K562 (cell line): ENCODE results near the gene SQOR. TPM values are rescaled to one million over a fixed set of nuclear protein-coding genes. Genes with fewer than 3 reads are reported as not detected.
"Not testable (repeated sequence)": the region's sequence is repeated elsewhere in the genome, so short reads cannot be mapped to it uniquely, and the experiment has no call there.

Source experiments
- ATAC-seq: fragments of 200-7000 bp; cut with Tn5 transposase; 3 replicates; pipeline ENCODE4 v1.9.1; 2020; ENCODE audit warnings: moderate library complexity
- BruUV-seq: library from RNA; stranded (reverse); fragments of 400-500 nt; replicated peaks from 2 replicates; lab custom pipeline; 2021; lab: Mats Ljungman, UMichigan
- CTCF ChIA-PET: fragments of 300-600 bp; formaldehyde crosslinking; extraction: SDS; loops from one replicate; lab custom pipeline; 2021; ENCODE audit warnings: low intra/inter-chr PET ratio; lab: Yijun Ruan, JAX
- POLR2A ChIA-PET: fragments of 300-600, 350-650 bp; sonication (Branson Sonifier 250); formaldehyde crosslinking; extraction: SDS; loops from one replicate; lab custom pipeline; 2021; ENCODE audit warnings: antibody characterized with exemption, inconsistent platforms; lab: Yijun Ruan, JAX
- DNase-seq, 4 experiments: peaks; one replicate each; pipeline versions ENCODE4 v3.0.0 to v3.0.0-alpha.2; 2011 to 2018; ENCODE audit warnings: low spot score in 3 of 4, mixed read lengths in 3 of 4; ENCODE audit errors: extremely low read depth in 1 of 4
- FAIRE-seq: peaks from 2 replicates; lab custom pipeline; 2011; peaks lifted over from hg19 to GRCh38; lab: Jason Lieb, UNC
- H2AFZ ChIP-seq: 2 replicates; pipeline ENCODE4 v1.6.0; 2011; ENCODE audit warnings: low read depth, low read length, control low read depth, inconsistent platforms
- H3K27ac ChIP-seq: fragments of 200-600 bp; 3 replicates; pipeline ENCODE4 v1.8.0; 2011; ENCODE audit warnings: low read depth, mild to moderate bottlenecking, control low read depth, inconsistent platforms, low read length, moderate library complexity, mixed read lengths; ENCODE audit errors: extremely low read depth
- H3K27me3 ChIP-seq, 2 experiments: fragments of 300-600 bp in 1 of 2; 2 replicates in 1 of 2; 3 replicates in 1 of 2; pipeline versions ENCODE4 v1.6.0 to v1.8.0; 2011; ENCODE audit warnings: inconsistent platforms in 2 of 2, low read length in 2 of 2, mild to moderate bottlenecking in 1 of 2, mixed read lengths in 1 of 2, moderate library complexity in 1 of 2; ENCODE audit not compliant: control insufficient read depth in 2 of 2, insufficient read depth in 2 of 2
- H3K36me3 ChIP-seq: fragments of 300-600 bp; 3 replicates; pipeline ENCODE4 v1.8.0; 2011; ENCODE audit warnings: mild to moderate bottlenecking, low read length, inconsistent platforms; ENCODE audit not compliant: control insufficient read depth, insufficient read depth
- H3K4me1 ChIP-seq, 2 experiments: fragments of 200-600 bp in 1 of 2; replicated peaks in 1 of 2; 2 replicates in 1 of 2; 3 replicates in 1 of 2; pipeline versions ENCODE4 v1.5.1 to v1.8.0; 2011; ENCODE audit warnings: inconsistent platforms in 2 of 2, low read length in 2 of 2, mild to moderate bottlenecking in 1 of 2, mixed read lengths in 1 of 2, moderate library complexity in 1 of 2; ENCODE audit not compliant: control insufficient read depth in 2 of 2, insufficient read depth in 2 of 2
- H3K4me2 ChIP-seq: 2 replicates; pipeline ENCODE4 v1.6.1; 2011; ENCODE audit warnings: low read length, control low read depth, inconsistent platforms, mixed read lengths; ENCODE audit not compliant: insufficient read depth
- H3K4me3 ChIP-seq: fragments of 200-600 bp; sonication (generic), shearing (Covaris generic); 2 replicates; pipeline ENCODE4 v1.5.1; 2016; ENCODE audit warnings: control low read depth, inconsistent platforms
- H3K79me2 ChIP-seq: fragments of 200-600 bp; 3 replicates; pipeline ENCODE4 v1.8.0; 2011; ENCODE audit warnings: low read length, inconsistent platforms; ENCODE audit not compliant: control insufficient read depth, insufficient read depth
- H3K9ac ChIP-seq, 2 experiments: 2 replicates each; pipeline versions ENCODE4 v1.6.0 to v1.6.1; 2011; ENCODE audit warnings: low read depth in 2 of 2, low read length in 2 of 2, control low read depth in 1 of 2, inconsistent platforms in 1 of 2, mild to moderate bottlenecking in 1 of 2, mixed read lengths in 1 of 2; ENCODE audit not compliant: insufficient read depth in 1 of 2
- H3K9me1 ChIP-seq: one replicate; pipeline ENCODE4 v1.6.0; 2011; ENCODE audit warnings: inconsistent platforms, mild to moderate bottlenecking, low read length, moderate library complexity; ENCODE audit not compliant: control insufficient read depth, insufficient read depth
- H3K9me3 ChIP-seq: replicated peaks from 2 replicates; pipeline ENCODE4 v1.5.1; 2011; ENCODE audit warnings: low read depth, low read length, inconsistent platforms; ENCODE audit not compliant: control insufficient read depth, insufficient read depth
- H4K20me1 ChIP-seq: replicated peaks from 2 replicates; pipeline ENCODE4 v1.6.1; 2011; ENCODE audit warnings: low read length, inconsistent platforms, mixed read lengths; ENCODE audit not compliant: control insufficient read depth, insufficient read depth
- IRF2 ChIP-seq: sonication (generic); formaldehyde crosslinking; IDR thresholded peaks from 2 replicates; pipeline ENCODE4 v1.8.1; 2022; ENCODE audit warnings: mild to moderate bottlenecking, missing genetic modification reagents
- LEF1 ChIP-seq: fragments of 450-650 bp; IDR thresholded peaks from 2 replicates; pipeline ENCODE4 v1.6.1; 2016; ENCODE audit warnings: mild to moderate bottlenecking
- WGBS: fragments of 100-300 bp; shearing (Covaris generic); methylation state at CpG from one replicate; pipeline ENCODE4 v1.1.6; 2016; ENCODE audit warnings: low coverage, mixed read lengths; ENCODE audit not compliant: insufficient coverage; ENCODE audit errors: missing lambda C conversion rate; 5-methylcytosine and 5-hydroxymethylcytosine counted together
- in situ Hi-C: fragments of 300-500 bp; cut with MboI; formaldehyde crosslinking; loops from 4 replicates; pipeline ENCODE4 v1.15.0; 2018; ENCODE audit warnings: inconsistent platforms, mixed read lengths
- intact Hi-C: fragments of 100-400 bp; cut with micrococcal nuclease; formaldehyde crosslinking; loops from 2 replicates; pipeline ENCODE4 v1.14.2; 2022
- polyA plus RNA-seq, 8 experiments: library from polyadenylated mRNA; depleted of rRNA in 4 of 8; stranded (reverse) in 5 of 8; unstranded in 3 of 8; fragments of >200 nt; fragmentation: Nextera tagmentation in 2 of 8; fragmentation: Illumina TruSeq in 1 of 8; extraction: Ambion mirVana in 2 of 8; extraction: Trizol in 1 of 8; gene quantifications; 2 replicates each; pipeline versions ENCODE4 v1.2.1 to v1.2.3, GENCODE V29; 2011 to 2014; ENCODE audit warnings: inconsistent platforms in 1 of 8, missing spikeins in 1 of 8
- total RNA-seq, 7 experiments: library from RNA; depleted of rRNA in 6 of 7; stranded (reverse); fragments of >200 nt in 6 of 7; fragmentation: Illumina TruSeq in 2 of 7; extraction: Trizol in 2 of 7; gene quantifications; 2 replicates each; pipeline versions ENCODE4 v1.2.1 to v1.2.3, GENCODE V29; 2011 to 2021; ENCODE audit warnings: low replicate concordance in 1 of 7
- TF ChIP-seq, protein P1 (sequence below): fragments of 450-650 bp; formaldehyde crosslinking; IDR thresholded peaks from 2 replicates; pipeline ENCODE4 v1.4.0; 2020; ENCODE audit warnings: mild to moderate bottlenecking, mixed read lengths

The SQOR gene
- total and polyA plus RNA-seq, 9 of the 15 experiments (the other 6 are each of a cell fraction or from before 2014, with no cell fraction given) = 0.32 to 1.6 (median 1.1) TPM

DNA sequence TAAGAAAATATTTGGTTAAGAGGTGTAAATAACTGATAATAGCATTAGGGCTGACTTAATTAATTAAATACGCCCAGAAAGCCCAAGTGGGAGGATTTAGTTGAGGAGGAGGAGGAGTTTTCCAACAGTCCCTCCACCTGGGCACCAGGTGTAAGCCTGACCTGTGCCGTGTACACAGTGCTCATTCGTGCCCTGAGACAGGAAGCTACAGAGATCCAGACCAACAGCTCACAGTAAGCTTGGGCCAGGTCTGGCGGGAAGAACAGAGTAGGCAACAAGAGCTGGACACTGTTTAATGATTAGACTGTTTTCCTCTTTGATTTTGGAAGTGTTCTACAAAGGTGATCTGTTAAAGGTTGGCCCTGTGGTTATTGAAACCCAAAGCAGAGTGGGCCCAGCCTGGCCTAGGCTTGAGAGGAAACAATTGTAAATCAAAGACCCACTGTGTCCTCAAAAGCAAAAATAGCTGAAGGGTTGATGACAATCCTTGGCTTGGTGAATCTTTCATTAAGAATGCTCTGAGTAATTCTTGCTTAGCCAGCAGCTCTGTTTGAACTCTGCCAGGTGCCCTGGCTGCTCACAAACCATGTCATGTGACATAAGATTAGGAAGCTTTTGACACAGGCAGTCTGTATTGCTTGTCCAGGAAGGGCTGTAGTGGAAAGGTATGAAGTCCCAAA is 13.8 kb downstream of the SQOR start:
- Histone ChIP-seq H4K20me1 (no peaks in the 10 kb centered on the region), H3K9me3 (no peaks in the 10 kb centered on the region), H3K9me1 (no peaks in the 10 kb centered on the region), H3K4me3 (no peak overlapping the region), H3K36me3 (no peaks in the 10 kb centered on the region), H3K27ac (no peak overlapping the region), H3K79me2 (no peaks in the 10 kb centered on the region), H3K27me3 (peaks cover 0 to 4% of the 10 kb centered on the region in 2 experiments; a peak in 1 of 5 replicates), H3K4me1 (no peaks in the 10 kb centered on the region; a peak in 2 of 5 replicates), H3K9ac (no peak overlapping the region), H2AFZ (no peak overlapping the region)
- in situ Hi-C loops (no loop called here), intact Hi-C loops (no loop called here)
- WGBS = 11% methylated on average over 4 of the region's 4 CpGs
- DNase-seq (no peak), FAIRE-seq (no peak), ATAC-seq (no peak)
- POLR2A ChIA-PET = no interaction called here
- CTCF ChIA-PET = interaction anchor here (0.6 kb wide), 1 partner anchor 148 kb away, joined by 3 read pairs; no protein-coding TSS in a partner anchor
- no TSS peak for BruUV-seq
- TF ChIP-seq, protein P1, sequence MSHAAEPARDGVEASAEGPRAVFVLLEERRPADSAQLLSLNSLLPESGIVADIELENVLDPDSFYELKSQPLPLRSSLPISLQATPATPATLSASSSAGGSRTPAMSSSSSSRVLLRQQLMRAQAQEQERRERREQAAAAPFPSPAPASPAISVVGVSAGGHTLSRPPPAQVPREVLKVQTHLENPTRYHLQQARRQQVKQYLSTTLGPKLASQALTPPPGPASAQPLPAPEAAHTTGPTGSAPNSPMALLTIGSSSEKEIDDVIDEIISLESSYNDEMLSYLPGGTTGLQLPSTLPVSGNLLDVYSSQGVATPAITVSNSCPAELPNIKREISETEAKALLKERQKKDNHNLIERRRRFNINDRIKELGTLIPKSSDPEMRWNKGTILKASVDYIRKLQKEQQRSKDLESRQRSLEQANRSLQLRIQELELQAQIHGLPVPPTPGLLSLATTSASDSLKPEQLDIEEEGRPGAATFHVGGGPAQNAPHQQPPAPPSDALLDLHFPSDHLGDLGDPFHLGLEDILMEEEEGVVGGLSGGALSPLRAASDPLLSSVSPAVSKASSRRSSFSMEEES (CRISPR knock-in tag) = peak; percentile 88
- no peak for TF ChIP-seq LEF1
- TF ChIP-seq IRF2 (CRISPR knock-in tag) = no peak
- TF ChIP-seq, all 486 proteins: peak for 1
- H3K4me2 ChIP-seq = no peak overlapping the region

DNA sequence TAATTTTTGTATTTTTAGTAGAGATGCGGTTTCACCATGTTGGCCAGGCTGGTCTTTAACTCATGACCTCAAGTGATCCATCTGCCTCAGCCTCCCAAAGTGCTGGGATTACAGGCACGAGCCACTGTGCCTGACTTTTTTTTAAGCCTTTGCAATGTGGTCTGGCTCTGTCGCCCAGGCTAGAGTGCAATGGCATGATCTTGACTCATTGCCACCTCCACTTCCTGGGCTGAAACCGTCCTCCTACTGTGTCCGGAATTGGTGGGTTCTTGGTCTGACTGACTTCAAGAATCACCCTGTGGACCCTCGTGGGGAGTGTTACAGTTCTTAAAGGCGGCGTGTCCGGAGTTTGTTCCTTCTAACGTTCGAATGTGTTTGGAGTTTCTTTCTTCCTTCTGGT is 15.2 kb downstream of the SQOR start:
- FAIRE-seq, DNase-seq, H2AFZ ChIP-seq, H3K9me3 ChIP-seq, ATAC-seq, in situ Hi-C loops, intact Hi-C loops, H3K27ac ChIP-seq, H3K9ac ChIP-seq, H3K9me1 ChIP-seq, H3K36me3 ChIP-seq, CTCF ChIA-PET, H3K4me1 ChIP-seq, POLR2A ChIA-PET, H3K79me2 ChIP-seq, BruUV-seq, H4K20me1 ChIP-seq, H3K27me3 ChIP-seq, H3K4me3 ChIP-seq: not testable (repeated sequence)
- 16% methylated on average over 10 of the region's 11 CpGs for WGBS
- H3K4me2 ChIP-seq = peak overlapping the region; percentile 6; the same call in 1 of the 2 replicates
